Activated CD4-positive, alpha-beta T cell treated with anti-CD3 and anti-CD28 coated beads, Interleukin-2, Interleukin-6, amounts not matched to agents 100 ng/mL and 50 ng/mL, durations not matched to agents 16 hours and 8 hours (primary cell): Measurements from ENCODE around the gene ZBTB7C.

Experiments
- DNase-seq: peaks from one replicate; pipeline ENCODE4 v3.0.0-alpha.2; 2020

Gene ZBTB7C

GRCh38 chr18:48073211-48073930 lies 335.8 kb downstream of the ZBTB7C start:
- DNase-seq: no peak

GRCh38 chr18:48072428-48073204 lies 336.6 kb downstream of the ZBTB7C start:
- no peak for DNase-seq

DNA sequence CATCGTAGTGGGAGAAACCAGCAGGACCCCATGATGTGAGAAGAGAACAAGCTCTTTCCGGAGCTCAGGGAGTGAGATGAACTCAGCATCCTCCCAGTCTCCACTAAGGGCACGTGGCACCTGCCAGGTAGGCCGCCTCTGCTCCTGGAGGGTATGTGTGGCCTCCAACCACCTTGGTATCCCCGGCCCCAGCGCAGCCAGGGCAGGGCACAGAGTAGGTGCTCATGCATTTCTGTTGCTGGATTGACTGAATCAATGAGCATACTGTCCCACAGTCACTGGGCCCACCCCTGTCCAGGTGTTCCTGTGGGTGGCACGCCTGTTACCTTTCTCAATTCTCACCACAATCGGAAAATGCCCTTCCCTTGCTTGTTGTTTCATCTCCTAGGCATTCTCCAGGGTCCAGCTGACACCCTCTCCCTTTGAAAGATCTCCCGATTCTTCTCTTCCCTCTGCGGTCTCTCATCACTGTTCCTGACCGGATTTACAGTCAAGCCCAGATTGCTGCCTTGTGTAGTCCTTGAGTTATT lies 340.2 kb downstream of the ZBTB7C start:
- no peak for DNase-seq

DNA sequence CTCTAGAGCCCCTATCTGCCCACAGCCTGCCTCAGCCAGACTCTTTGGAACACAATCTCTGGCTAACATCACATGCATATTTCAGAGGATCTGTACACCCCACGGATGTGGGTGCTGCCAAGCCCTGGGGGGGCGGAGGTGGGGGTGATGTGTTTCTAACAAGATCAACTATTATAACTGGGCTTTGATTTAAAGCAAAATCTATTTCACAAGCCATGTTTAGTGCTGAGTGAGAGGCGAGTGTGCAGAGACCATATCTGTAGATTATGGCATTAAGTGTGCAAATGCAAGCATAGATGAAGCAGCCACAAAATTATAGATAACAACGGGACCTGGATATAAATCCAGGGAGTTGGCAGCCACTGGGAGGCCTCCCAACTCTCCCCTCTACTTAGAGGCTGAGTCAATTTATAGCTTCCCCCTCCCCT lies 342.9 kb downstream of the ZBTB7C start:
- DNase-seq: no peak

GRCh38 chr18:48065601-48065995 lies 343.6 kb downstream of the ZBTB7C start:
- DNase-seq: no peak

DNA sequence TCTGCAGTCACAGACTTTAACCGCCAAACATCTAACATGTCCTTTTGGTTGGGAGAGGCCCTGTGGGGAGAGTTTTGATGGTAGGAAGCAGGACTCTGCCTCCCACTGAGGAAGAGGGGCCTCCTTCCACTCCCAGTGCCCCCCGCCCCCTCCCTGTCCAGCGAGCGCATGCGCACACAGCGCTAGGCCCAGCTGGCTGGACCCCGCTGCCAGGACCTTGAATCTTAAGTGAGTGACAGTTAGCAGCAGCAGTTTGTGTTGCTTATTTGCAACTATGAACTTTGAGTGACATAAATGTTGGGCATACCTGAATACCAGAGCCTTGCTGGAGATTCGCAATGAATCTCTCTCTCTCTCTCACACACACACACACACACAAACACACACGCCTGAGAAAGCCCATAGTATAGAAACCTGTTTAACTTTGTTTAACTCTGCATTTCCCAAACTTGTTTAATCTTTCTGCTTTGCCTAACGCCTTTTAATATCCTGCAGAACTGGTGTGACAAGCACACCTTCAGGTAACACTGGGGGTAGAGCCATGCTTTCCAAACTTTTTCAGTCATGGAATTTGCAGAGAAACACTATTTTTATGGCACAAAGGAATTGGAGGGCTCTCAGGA lies 344.1 kb downstream of the ZBTB7C start:
- no peak for DNase-seq

- no peak for DNase-seq
Measured at GRCh38 chr18:48061781-48062570, 347.2 kb downstream of the ZBTB7C start.

DNA sequence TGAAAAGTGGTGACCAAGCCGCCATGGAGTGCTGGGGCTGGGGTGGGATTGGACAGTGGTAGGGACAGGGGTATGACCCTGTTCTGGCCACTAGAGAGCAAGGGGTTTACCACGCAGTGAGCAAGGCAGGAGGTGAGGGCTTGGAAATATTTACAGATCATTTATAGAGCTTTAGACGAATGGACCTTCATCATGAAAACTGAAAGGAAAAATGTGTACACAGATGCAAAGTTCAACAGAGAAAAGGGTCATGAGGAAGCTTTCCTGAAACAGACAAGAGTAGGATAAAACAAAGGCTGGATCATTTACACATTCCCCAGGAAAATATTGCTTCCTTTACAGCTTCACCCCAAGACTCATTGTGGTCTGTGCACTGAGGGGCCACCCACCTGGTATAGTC lies 348.2 kb downstream of the ZBTB7C start:
- DNase-seq: no peak

DNA sequence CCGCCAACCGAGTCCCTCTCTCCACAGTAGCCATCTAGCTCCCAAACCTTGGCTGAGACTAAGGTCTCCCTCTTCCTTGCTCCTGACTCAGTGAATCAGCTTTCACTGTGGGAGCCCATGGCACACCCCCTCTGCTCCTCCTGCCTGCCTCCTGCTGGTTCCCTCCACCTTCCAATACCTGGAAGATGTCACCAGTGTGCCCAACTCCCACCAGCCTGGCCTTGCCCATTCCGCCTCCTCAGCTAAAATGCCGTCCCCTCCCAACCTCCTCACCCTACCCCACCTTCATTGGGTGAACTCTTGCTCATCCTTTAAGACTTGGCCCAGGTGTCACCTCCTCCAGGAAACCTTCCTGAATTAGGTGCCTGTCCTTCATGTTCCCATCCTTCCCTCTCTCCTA lies 348.8 kb downstream of the ZBTB7C start:
- no peak for DNase-seq

- DNase-seq: no peak
Measured at GRCh38 chr18:48059455-48060010, 349.6 kb downstream of the ZBTB7C start.

GRCh38 chr18:48058486-48058885 lies 350.7 kb downstream of the ZBTB7C start:
- no peak for DNase-seq

GRCh38 chr18:48057018-48057417 lies 352.2 kb downstream of the ZBTB7C start:
- no peak for DNase-seq

GRCh38 chr18:48055351-48055750 lies 353.8 kb downstream of the ZBTB7C start:
- no peak for DNase-seq

DNA sequence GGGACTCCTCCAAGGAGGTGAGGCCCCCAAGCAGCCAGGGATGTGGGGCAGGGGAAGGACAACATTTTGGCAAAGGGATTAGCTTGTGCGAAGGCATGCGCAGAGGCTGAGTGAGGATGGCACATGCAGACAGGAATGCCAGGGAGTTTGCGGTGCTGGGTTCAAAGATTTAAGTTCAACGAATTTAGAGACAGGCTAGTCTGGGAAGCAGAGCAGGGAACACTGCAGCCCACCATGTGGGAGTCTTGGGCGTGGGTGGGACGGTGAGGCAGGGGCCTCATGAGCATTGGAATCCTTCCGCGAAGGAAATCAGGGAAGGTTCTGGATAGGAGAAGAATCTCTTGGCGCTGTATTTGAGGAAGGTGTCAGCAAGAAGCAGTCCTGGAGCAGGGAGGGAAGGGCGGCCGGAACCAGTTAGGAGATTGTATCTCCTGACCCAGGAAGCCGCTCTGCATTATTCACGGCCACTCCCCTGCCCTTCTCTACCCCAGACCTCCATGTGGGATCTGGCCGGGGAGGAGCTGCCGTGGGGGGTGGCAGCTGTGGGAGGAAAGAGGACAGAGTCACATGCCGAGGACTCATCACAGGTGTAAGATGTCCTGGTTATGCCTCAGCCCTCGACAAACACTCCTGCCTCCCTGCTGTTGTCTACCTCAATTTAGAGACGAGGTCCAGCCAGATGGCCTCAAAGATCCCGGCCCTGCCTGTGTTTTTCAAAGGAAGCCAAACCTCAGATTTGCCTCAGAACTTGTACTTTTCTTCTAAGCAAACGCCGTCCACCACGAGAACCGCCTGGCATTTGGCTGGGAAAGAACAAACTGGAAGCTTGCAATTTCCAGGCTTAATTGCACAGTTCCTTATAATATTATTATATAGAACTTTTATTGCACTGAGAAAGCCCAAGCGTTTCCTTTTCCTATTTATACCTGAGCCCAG lies 355.0 kb downstream of the ZBTB7C start:
- DNase-seq: no peak

- no peak for DNase-seq
Measured at GRCh38 chr18:48052842-48053241, 356.3 kb downstream of the ZBTB7C start.

DNA sequence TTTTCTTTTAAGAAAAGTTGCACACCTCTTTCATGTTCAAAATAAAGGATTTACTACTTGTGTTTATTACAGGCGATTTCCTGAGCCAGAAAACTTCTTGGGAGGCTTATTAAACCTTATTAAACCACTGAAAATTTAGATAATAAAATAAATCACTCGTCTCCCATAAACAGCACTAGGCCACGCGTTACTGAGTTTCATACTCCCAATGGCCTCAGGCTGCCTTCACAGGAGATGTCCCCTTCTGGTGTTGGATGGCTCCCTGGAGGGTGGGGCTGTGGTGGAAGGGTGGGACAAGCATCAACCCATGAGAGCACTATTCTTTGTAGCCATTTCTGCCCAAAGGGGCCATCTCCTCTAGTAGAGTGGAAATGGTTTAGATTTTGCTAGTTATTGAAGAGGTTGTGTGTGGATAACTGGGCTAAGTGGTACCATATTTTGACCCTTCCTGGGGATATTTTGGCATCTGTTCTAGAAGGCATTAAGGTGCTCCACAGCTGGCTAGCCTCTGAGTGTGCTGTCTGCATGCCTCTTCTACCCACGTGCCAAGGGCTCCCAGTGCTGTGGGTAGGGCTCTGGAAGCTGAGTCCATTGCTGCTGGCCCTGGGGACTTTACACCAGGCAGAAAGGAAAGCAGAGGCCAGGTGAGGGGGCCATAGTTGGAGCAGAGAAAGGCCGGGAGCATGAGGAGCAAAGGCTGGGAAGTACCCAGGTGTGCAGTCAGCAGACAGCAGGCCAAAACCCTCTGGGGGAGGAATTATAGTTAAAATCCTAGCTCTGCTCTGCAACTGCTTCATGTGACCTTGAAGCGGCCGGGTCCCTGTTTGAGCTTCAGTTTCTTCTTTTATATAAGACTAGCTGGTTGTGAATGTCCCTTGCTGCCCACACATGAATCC lies 357.0 kb downstream of the ZBTB7C start:
- DNase-seq: no peak

GRCh38 chr18:48050176-48050575 lies 359.0 kb downstream of the ZBTB7C start:
- no peak for DNase-seq

- DNase-seq: no peak
Measured at GRCh38 chr18:48049757-48050156, 359.4 kb downstream of the ZBTB7C start.

GRCh38 chr18:48048251-48048650 lies 360.9 kb downstream of the ZBTB7C start:
- DNase-seq: no peak

DNA sequence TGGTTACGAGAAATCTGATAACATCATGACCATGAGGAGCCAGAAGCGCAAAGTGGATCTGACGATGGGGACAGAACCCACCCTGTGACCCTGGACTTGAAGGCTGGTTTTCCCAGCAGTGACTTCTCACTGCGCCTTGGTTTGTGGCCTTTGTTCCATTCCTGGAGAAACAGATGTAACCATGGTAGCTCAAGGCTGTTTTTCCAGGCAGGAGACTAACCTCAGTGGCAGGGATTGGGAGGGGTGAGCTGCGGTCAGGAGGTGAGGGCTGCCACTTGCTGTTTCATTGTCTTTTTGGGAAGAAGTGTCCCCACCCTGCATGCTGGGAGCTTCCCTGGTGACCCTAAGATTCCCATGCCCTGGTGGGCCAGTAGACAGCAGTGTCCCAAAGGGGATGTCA lies 362.3 kb downstream of the ZBTB7C start:
- no peak for DNase-seq
